HL-60 (cell line): ENCODE measurements around the gene DCLK2.

Experiments
- DNase-seq, 2 experiments: peaks; one replicate each; pipeline ENCODE4 v3.0.0-alpha.2; 2010 to 2020; ENCODE audit warnings: low read depth in 1 of 2, low spot score in 1 of 2
- H3K27ac ChIP-seq: fragments of 250-450 bp; sonication (Bioruptor Pico); replicated peaks from 2 replicates; pipeline ENCODE4 v1.5.1; 2020; ENCODE audit warnings: mild to moderate bottlenecking, moderate library complexity
- H3K27me3 ChIP-seq: fragments of 250-450 bp; sonication (Bioruptor Pico); 2 replicates; pipeline ENCODE4 v1.5.1; 2021; ENCODE audit warnings: mild to moderate bottlenecking, moderate library complexity; ENCODE audit not compliant: insufficient read depth, poor library complexity, severe bottlenecking
- H3K4me3 ChIP-seq: replicated peaks from 2 replicates; pipeline ENCODE4 v1.5.1; 2011; ENCODE audit warnings: mild to moderate bottlenecking, control low read depth, low read length; ENCODE audit not compliant: insufficient read depth
- GABPA ChIP-seq: IDR thresholded peaks from 2 replicates; pipeline ENCODE4 v1.6.1; 2012; ENCODE audit warnings: low read depth
- POLR2AphosphoS5 ChIP-seq: IDR thresholded peaks from 2 replicates; pipeline ENCODE4 v1.6.1; 2012; ENCODE audit warnings: low read depth
- SPI1 ChIP-seq: IDR thresholded peaks from 2 replicates; pipeline ENCODE4 v1.6.1; 2012; ENCODE audit warnings: low read depth, mild to moderate bottlenecking, borderline replicate concordance
- TF ChIP-seq, protein P1 (sequence below): IDR thresholded peaks from 2 replicates; pipeline ENCODE4 v1.6.1; 2012; ENCODE audit warnings: low read depth; ENCODE audit not compliant: insufficient replicate concordance
- TF ChIP-seq, protein P2 (sequence below): IDR thresholded peaks from one replicate; pipeline ENCODE4 v1.5.1; 2011; ENCODE audit warnings: low read length, control low read depth, inconsistent platforms; ENCODE audit not compliant: insufficient read depth

The DCLK2 gene

GRCh38 chr4:150104404-150105027 lies 26.3 kb downstream of the DCLK2 start:
- Histone ChIP-seq H3K27ac (no peak overlapping the region), H3K4me3 (no peak overlapping the region), H3K27me3 (no peaks in the 10 kb centered on the region)
- TF ChIP-seq GABPA (no peak), POLR2AphosphoS5 (no peak), SPI1 (no peak)
- TF ChIP-seq, protein P1, sequence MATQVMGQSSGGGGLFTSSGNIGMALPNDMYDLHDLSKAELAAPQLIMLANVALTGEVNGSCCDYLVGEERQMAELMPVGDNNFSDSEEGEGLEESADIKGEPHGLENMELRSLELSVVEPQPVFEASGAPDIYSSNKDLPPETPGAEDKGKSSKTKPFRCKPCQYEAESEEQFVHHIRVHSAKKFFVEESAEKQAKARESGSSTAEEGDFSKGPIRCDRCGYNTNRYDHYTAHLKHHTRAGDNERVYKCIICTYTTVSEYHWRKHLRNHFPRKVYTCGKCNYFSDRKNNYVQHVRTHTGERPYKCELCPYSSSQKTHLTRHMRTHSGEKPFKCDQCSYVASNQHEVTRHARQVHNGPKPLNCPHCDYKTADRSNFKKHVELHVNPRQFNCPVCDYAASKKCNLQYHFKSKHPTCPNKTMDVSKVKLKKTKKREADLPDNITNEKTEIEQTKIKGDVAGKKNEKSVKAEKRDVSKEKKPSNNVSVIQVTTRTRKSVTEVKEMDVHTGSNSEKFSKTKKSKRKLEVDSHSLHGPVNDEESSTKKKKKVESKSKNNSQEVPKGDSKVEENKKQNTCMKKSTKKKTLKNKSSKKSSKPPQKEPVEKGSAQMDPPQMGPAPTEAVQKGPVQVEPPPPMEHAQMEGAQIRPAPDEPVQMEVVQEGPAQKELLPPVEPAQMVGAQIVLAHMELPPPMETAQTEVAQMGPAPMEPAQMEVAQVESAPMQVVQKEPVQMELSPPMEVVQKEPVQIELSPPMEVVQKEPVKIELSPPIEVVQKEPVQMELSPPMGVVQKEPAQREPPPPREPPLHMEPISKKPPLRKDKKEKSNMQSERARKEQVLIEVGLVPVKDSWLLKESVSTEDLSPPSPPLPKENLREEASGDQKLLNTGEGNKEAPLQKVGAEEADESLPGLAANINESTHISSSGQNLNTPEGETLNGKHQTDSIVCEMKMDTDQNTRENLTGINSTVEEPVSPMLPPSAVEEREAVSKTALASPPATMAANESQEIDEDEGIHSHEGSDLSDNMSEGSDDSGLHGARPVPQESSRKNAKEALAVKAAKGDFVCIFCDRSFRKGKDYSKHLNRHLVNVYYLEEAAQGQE = no peak
- TF ChIP-seq, protein P2, sequence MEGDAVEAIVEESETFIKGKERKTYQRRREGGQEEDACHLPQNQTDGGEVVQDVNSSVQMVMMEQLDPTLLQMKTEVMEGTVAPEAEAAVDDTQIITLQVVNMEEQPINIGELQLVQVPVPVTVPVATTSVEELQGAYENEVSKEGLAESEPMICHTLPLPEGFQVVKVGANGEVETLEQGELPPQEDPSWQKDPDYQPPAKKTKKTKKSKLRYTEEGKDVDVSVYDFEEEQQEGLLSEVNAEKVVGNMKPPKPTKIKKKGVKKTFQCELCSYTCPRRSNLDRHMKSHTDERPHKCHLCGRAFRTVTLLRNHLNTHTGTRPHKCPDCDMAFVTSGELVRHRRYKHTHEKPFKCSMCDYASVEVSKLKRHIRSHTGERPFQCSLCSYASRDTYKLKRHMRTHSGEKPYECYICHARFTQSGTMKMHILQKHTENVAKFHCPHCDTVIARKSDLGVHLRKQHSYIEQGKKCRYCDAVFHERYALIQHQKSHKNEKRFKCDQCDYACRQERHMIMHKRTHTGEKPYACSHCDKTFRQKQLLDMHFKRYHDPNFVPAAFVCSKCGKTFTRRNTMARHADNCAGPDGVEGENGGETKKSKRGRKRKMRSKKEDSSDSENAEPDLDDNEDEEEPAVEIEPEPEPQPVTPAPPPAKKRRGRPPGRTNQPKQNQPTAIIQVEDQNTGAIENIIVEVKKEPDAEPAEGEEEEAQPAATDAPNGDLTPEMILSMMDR = no peak
- no peak for DNase-seq

- no peaks in the 10 kb centered on the region for H3K27me3 ChIP-seq
- H3K4me3 ChIP-seq = no peak overlapping the region
- no peak for TF ChIP-seq SPI1
- no peak for TF ChIP-seq POLR2AphosphoS5
- TF ChIP-seq GABPA = no peak
- TF ChIP-seq, protein P2 = no peak
- TF ChIP-seq, protein P1 = no peak
- no peak overlapping the region for H3K27ac ChIP-seq
- DNase-seq = no peak
These were observed 28.6 kb downstream of the DCLK2 start for GRCh38 chr4:150106886-150107285.

- Histone ChIP-seq H3K4me3 (no peak overlapping the region), H3K27ac (no peak overlapping the region), H3K27me3 (no peaks in the 10 kb centered on the region)
- TF ChIP-seq, protein P2 = no peak
- TF ChIP-seq, protein P1 = no peak
- TF ChIP-seq POLR2AphosphoS5 = no peak
- TF ChIP-seq SPI1 = no peak
- TF ChIP-seq GABPA = no peak
- DNase-seq = no peak
These were observed 30.4 kb downstream of the DCLK2 start for GRCh38 chr4:150108691-150109090.
